Endothelial cell of umbilical vein (primary cell): Measurements from ENCODE around the gene MOB3A. TPM values are rescaled to one million over a fixed set of nuclear protein-coding genes. Genes with fewer than 3 reads are reported as not detected.

ENCODE experiments used
- BruUV-seq: library from RNA; stranded (reverse); fragments of 400-500 nt; replicated peaks from 2 replicates; lab custom pipeline; 2021; lab: Mats Ljungman, UMichigan
- CTCF ChIA-PET: fragments of 300-600, 350-600 bp; sonication (Branson Sonifier 250); formaldehyde crosslinking; loops from one replicate; lab custom pipeline; 2021; ENCODE audit warnings: antibody characterized with exemption, inconsistent platforms; lab: Charles Lee
- POLR2A ChIA-PET: fragments of 300-600, 350-600 bp; sonication (Branson Sonifier 250); formaldehyde crosslinking; loops from one replicate; lab custom pipeline; 2021; ENCODE audit warnings: antibody characterized with exemption, inconsistent platforms; lab: Charles Lee
- DNase-seq: peaks from one replicate; pipeline ENCODE4 v3.0.0-alpha.2; 2011; ENCODE audit warnings: low read depth, low spot score
- FAIRE-seq: peaks from 2 replicates; lab custom pipeline; 2011; peaks lifted over from hg19 to GRCh38; lab: Jason Lieb, UNC
- H2AFZ ChIP-seq: 2 replicates; pipeline ENCODE4 v1.6.0; 2012; ENCODE audit warnings: low read depth, low read length, control low read depth, inconsistent platforms
- H3K27ac ChIP-seq: 2 replicates; pipeline ENCODE4 v1.5.1; 2011; ENCODE audit warnings: low read depth, mild to moderate bottlenecking, control low read depth, low read length, moderate library complexity; ENCODE audit not compliant: insufficient read depth
- H3K27me3 ChIP-seq, 2 experiments: 2 replicates each; pipeline versions ENCODE4 v1.6.0 to v1.6.1; 2011; ENCODE audit warnings: low read length in 2 of 2, mixed read lengths in 1 of 2; ENCODE audit not compliant: control insufficient read depth in 2 of 2, insufficient read depth in 2 of 2
- H3K36me3 ChIP-seq, 2 experiments: 2 replicates in 1 of 2; 3 replicates in 1 of 2; pipeline ENCODE4 v1.5.1; 2011; ENCODE audit warnings: low read length in 2 of 2, mild to moderate bottlenecking in 1 of 2, moderate library complexity in 1 of 2; ENCODE audit not compliant: control insufficient read depth in 2 of 2, insufficient read depth in 2 of 2; ENCODE audit errors: extremely low read depth in 1 of 2
- H3K4me1 ChIP-seq: 3 replicates; pipeline ENCODE4 v1.5.1; 2011; ENCODE audit warnings: mild to moderate bottlenecking, low read length; ENCODE audit not compliant: control insufficient read depth, insufficient read depth; ENCODE audit errors: extremely low read depth
- H3K4me2 ChIP-seq: 2 replicates; pipeline ENCODE4 v1.6.1; 2011; ENCODE audit warnings: low read length, control low read depth, mixed read lengths; ENCODE audit not compliant: insufficient read depth
- H3K4me3 ChIP-seq, 3 experiments: fragments of 200-600 bp in 1 of 3; sonication (generic), shearing (Covaris generic) in 1 of 3; replicated peaks in 1 of 3; 2 replicates each; pipeline ENCODE4 v1.5.1; 2011 to 2016; ENCODE audit warnings: control low read depth in 3 of 3, low read length in 3 of 3, mild to moderate bottlenecking in 2 of 3, inconsistent platforms in 1 of 3, low read depth in 1 of 3, moderate library complexity in 1 of 3; ENCODE audit not compliant: insufficient read depth in 1 of 3
- H3K79me2 ChIP-seq: 2 replicates; pipeline ENCODE4 v1.6.0; 2012; ENCODE audit warnings: low read length, inconsistent platforms; ENCODE audit not compliant: control insufficient read depth, insufficient read depth
- H3K9ac ChIP-seq: replicated peaks from 2 replicates; pipeline ENCODE3; 2011; ENCODE audit warnings: low read length, control low read depth; ENCODE audit not compliant: insufficient read depth; ENCODE audit errors: extremely low read depth
- H3K9me1 ChIP-seq: replicated peaks from 3 replicates; pipeline ENCODE4 v1.6.0; 2011; ENCODE audit warnings: mild to moderate bottlenecking, low read length; ENCODE audit not compliant: control insufficient read depth, insufficient read depth; ENCODE audit errors: extremely low read depth
- H3K9me3 ChIP-seq: replicated peaks from 2 replicates; pipeline ENCODE4 v1.5.1; 2012; ENCODE audit warnings: low read length, inconsistent platforms; ENCODE audit not compliant: control insufficient read depth, insufficient read depth
- H4K20me1 ChIP-seq: replicated peaks from 2 replicates; pipeline ENCODE3; 2011; ENCODE audit warnings: mild to moderate bottlenecking, low read length; ENCODE audit not compliant: control insufficient read depth, insufficient read depth; ENCODE audit errors: extremely low read depth
- EZH2 ChIP-seq: IDR thresholded peaks from 2 replicates; pipeline ENCODE4 v1.6.1; 2012; ENCODE audit warnings: borderline replicate concordance, low read depth, mild to moderate bottlenecking, moderate library complexity, low read length, inconsistent platforms; ENCODE audit not compliant: severe bottlenecking
- FOS ChIP-seq: IDR thresholded peaks from 2 replicates; pipeline ENCODE4 v1.6.1; 2011; ENCODE audit warnings: mild to moderate bottlenecking, low read length, moderate library complexity, borderline replicate concordance; ENCODE audit not compliant: insufficient read depth
- GATA2 ChIP-seq: IDR thresholded peaks from 2 replicates; pipeline ENCODE4 v1.7.0; 2011; ENCODE audit warnings: low read depth, mild to moderate bottlenecking, moderate library complexity, mixed read lengths, low read length; ENCODE audit not compliant: insufficient read length, insufficient read depth
- JUN ChIP-seq: IDR thresholded peaks from 2 replicates; pipeline ENCODE4 v1.6.1; 2011; ENCODE audit warnings: borderline replicate concordance, low read depth; ENCODE audit not compliant: insufficient read length, insufficient read depth
- MYC ChIP-seq: IDR thresholded peaks from one replicate; pipeline ENCODE4 v1.6.1; 2011; ENCODE audit warnings: mild to moderate bottlenecking, low read depth, low read length
- POLR2A ChIP-seq: IDR thresholded peaks from 2 replicates; pipeline ENCODE4 v1.6.1; 2012; ENCODE audit warnings: low read depth, mild to moderate bottlenecking, control low read depth, low read length
- POLR2AphosphoS5 ChIP-seq: IDR thresholded peaks from 2 replicates; pipeline ENCODE4 v1.6.1; 2012; ENCODE audit warnings: low read depth, mild to moderate bottlenecking, control low read depth, low read length, moderate library complexity; ENCODE audit not compliant: insufficient read depth
- dilution Hi-C: fragments of 300-500 bp; cut with MboI; formaldehyde crosslinking; loops from one replicate; pipeline ENCODE4 v1.15.0; 2019; ENCODE audit warnings: low sequenced_read_pairs; ENCODE audit not compliant: extremely low pct_ligation_motif_present
- intact Hi-C: fragments of 100-400 bp; cut with micrococcal nuclease; formaldehyde crosslinking; loops from one replicate; pipeline ENCODE4 v1.10.0; 2022
- polyA plus RNA-seq, 4 experiments: library from polyadenylated mRNA; depleted of rRNA in 3 of 4; stranded (reverse) in 3 of 4; unstranded in 1 of 4; fragments of >200 nt; gene quantifications; 2 replicates each; pipeline versions ENCODE4 v1.2.1 to v1.2.3, GENCODE V29; 2011 to 2012; ENCODE audit warnings: missing spikeins in 1 of 4
- total RNA-seq: library from RNA; stranded (reverse); gene quantifications from 2 replicates; pipeline ENCODE4 v1.2.3, GENCODE V29; 2021
- TF ChIP-seq, protein P1 (sequence below), 2 donors: IDR thresholded peaks; 1 replicate in 1 of 2; 2 replicates in 1 of 2; pipeline ENCODE4 v1.5.1; 2011; ENCODE audit warnings: low read length in 2 of 2, mild to moderate bottlenecking in 2 of 2, moderate library complexity in 2 of 2, control low read depth in 1 of 2, inconsistent platforms in 1 of 2, low read depth in 1 of 2; ENCODE audit not compliant: insufficient read depth in 1 of 2; ENCODE audit errors: extremely low read depth in 1 of 2
- TF ChIP-seq, protein P2 (sequence below): IDR thresholded peaks from 2 replicates; pipeline ENCODE4 v1.6.1; 2011; ENCODE audit not compliant: insufficient read depth, insufficient read length

MOB3A gene
- total and polyA plus RNA-seq, 2 donors (not counting 3 experiments of a cell fraction or from before 2014, with no cell fraction given): 46.5 to 59.7 TPM

DNA sequence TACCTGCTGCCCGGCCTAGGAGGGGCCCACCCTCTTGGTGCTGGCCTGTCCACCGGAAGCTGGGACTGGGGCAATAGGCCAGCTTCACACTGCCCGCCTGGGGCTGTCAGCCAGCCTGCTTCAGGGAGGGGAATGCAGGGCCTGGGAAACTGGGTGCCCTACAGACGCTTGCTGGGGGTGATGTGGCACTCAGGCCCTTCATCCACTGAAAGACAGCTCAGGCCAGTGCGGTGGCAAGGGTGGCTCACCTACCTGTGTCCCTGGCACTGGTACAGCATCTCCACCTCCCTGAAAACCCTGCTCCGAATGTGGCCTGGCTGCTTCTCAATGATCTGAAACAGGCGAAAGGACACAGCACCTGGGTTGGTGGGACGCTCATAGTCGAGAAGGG is 52.9 kb downstream of the MOB3A start:
- Histone ChIP-seq H2AFZ (no peak overlapping the region), H3K4me1 (peaks cover 28% of the 10 kb centered on the region), H3K9me3 (no peaks in the 10 kb centered on the region), H4K20me1 (no peaks in the 10 kb centered on the region), H3K4me2 (no peak overlapping the region), H3K9me1 (no peaks in the 10 kb centered on the region), H3K79me2 (peaks cover 25% of the 10 kb centered on the region), H3K9ac (no peak overlapping the region), H3K27ac (no peak overlapping the region), H3K36me3 (peaks cover 4 to 56% of the 10 kb centered on the region in 2 experiments), H3K27me3 (no peaks in the 10 kb centered on the region), H3K4me3 (no peak overlapping the region)
- ChIA-PET POLR2A (no interaction called here), CTCF (no interaction called here)
- dilution Hi-C loops (no loop called here), intact Hi-C loops (no loop called here)
- TF ChIP-seq POLR2AphosphoS5: no peak
- TF ChIP-seq FOS: no peak
- no peak for TF ChIP-seq EZH2
- TF ChIP-seq, protein P1, sequence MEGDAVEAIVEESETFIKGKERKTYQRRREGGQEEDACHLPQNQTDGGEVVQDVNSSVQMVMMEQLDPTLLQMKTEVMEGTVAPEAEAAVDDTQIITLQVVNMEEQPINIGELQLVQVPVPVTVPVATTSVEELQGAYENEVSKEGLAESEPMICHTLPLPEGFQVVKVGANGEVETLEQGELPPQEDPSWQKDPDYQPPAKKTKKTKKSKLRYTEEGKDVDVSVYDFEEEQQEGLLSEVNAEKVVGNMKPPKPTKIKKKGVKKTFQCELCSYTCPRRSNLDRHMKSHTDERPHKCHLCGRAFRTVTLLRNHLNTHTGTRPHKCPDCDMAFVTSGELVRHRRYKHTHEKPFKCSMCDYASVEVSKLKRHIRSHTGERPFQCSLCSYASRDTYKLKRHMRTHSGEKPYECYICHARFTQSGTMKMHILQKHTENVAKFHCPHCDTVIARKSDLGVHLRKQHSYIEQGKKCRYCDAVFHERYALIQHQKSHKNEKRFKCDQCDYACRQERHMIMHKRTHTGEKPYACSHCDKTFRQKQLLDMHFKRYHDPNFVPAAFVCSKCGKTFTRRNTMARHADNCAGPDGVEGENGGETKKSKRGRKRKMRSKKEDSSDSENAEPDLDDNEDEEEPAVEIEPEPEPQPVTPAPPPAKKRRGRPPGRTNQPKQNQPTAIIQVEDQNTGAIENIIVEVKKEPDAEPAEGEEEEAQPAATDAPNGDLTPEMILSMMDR (IDR thresholded peaks at IDR 0.05; ENCODE audit: extremely low read depth in 1 of 2, insufficient read depth in 1 of 2, low read depth in 1 of 2, low read length in 2 of 2): no peak
- TF ChIP-seq JUN: no peak
- no peak for TF ChIP-seq MYC
- no peak for TF ChIP-seq GATA2
- no peak for TF ChIP-seq POLR2A
- TF ChIP-seq, protein P2, sequence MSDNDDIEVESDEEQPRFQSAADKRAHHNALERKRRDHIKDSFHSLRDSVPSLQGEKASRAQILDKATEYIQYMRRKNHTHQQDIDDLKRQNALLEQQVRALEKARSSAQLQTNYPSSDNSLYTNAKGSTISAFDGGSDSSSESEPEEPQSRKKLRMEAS: no peak
- BruUV-seq: no TSS peak
- no peak for FAIRE-seq
- no peak for DNase-seq
